ENCODE measurements around the gene SCYGR8.

Gene SCYGR8

GRCh38 chr2:227772197-227772661 lies 26.5 kb downstream of the SCYGR8 start:
- no peak overlapping the region for H3K4me2 ChIP-seq (ENCODE audit: low read length)
- H3F3A ChIP-seq (ENCODE audit: control insufficient read depth, insufficient read depth), result no peaks in the 10 kb centered on the region
- H3K36me3 ChIP-seq (ENCODE audit: control insufficient read depth, low read length), result no peaks in the 10 kb centered on the region
- H3K27ac ChIP-seq (ENCODE audit: low read depth, low read length), result no peak overlapping the region
- TF ChIP-seq EZH2phosphoT487 (IDR thresholded peaks at IDR 0.05; ENCODE audit: borderline replicate concordance, low read length) (no peak), CTCF (IDR thresholded peaks at IDR 0.05; ENCODE audit: low read depth, low read length, poor library complexity, severe bottlenecking) (no peak)
- H3K9me3 ChIP-seq (ENCODE audit: control insufficient read depth, insufficient read depth, low read length), result no peaks in the 10 kb centered on the region
- H4K20me1 ChIP-seq (ENCODE audit: control insufficient read depth, insufficient read depth, low read depth, low read length), result no peaks in the 10 kb centered on the region
- no peaks in the 10 kb centered on the region for H3K9me2 ChIP-seq (replicated peaks; ENCODE audit: control insufficient read depth, low read length)
- H3K27me3 ChIP-seq (ENCODE audit: control insufficient read depth, low read length), result no peaks in the 10 kb centered on the region
- no peaks in the 10 kb centered on the region for H3K79me2 ChIP-seq (ENCODE audit: control insufficient read depth, low read length)
- no peak overlapping the region for H3K4me3 ChIP-seq (ENCODE audit: low read length)
- no peaks in the 10 kb centered on the region for H3K4me1 ChIP-seq (ENCODE audit: control insufficient read depth, low read length)

- Histone ChIP-seq H3K27me3 (ENCODE audit: control insufficient read depth, low read length) (no peaks in the 10 kb centered on the region), H3K36me3 (ENCODE audit: control insufficient read depth, low read length) (no peaks in the 10 kb centered on the region), H3K9me3 (ENCODE audit: control insufficient read depth, insufficient read depth, low read length) (no peaks in the 10 kb centered on the region), H3K27ac (ENCODE audit: low read depth, low read length) (no peak overlapping the region), H3K79me2 (ENCODE audit: control insufficient read depth, low read length) (no peaks in the 10 kb centered on the region), H3K4me2 (ENCODE audit: low read length) (no peak overlapping the region), H3K9me2 (replicated peaks; ENCODE audit: control insufficient read depth, low read length) (no peaks in the 10 kb centered on the region), H3K4me3 (ENCODE audit: low read length) (no peak overlapping the region), H3K4me1 (ENCODE audit: control insufficient read depth, low read length) (no peaks in the 10 kb centered on the region), H3F3A (ENCODE audit: control insufficient read depth, insufficient read depth) (no peaks in the 10 kb centered on the region), H4K20me1 (ENCODE audit: control insufficient read depth, insufficient read depth, low read depth, low read length) (no peaks in the 10 kb centered on the region)
- no peak for TF ChIP-seq EZH2phosphoT487 (IDR thresholded peaks at IDR 0.05; ENCODE audit: borderline replicate concordance, low read length)
- TF ChIP-seq CTCF (IDR thresholded peaks at IDR 0.05; ENCODE audit: low read depth, low read length, poor library complexity, severe bottlenecking), result no peak
Observed at GRCh38 chr2:227772932-227773331, 27.2 kb downstream of the SCYGR8 start.

GRCh38 chr2:227774011-227774624 lies 28.4 kb downstream of the SCYGR8 start:
- no peaks in the 10 kb centered on the region for H3K9me2 ChIP-seq (replicated peaks; ENCODE audit: control insufficient read depth, low read length)
- no peak overlapping the region for H3K27ac ChIP-seq (ENCODE audit: low read depth, low read length)
- no peaks in the 10 kb centered on the region for H3K4me1 ChIP-seq (ENCODE audit: control insufficient read depth, low read length)
- H3K9me3 ChIP-seq (ENCODE audit: control insufficient read depth, insufficient read depth, low read length), result no peaks in the 10 kb centered on the region
- H3K4me2 ChIP-seq (ENCODE audit: low read length), result no peak overlapping the region
- no peaks in the 10 kb centered on the region for H3K79me2 ChIP-seq (ENCODE audit: control insufficient read depth, low read length)
- TF ChIP-seq EZH2phosphoT487 (IDR thresholded peaks at IDR 0.05; ENCODE audit: borderline replicate concordance, low read length) (no peak), CTCF (IDR thresholded peaks at IDR 0.05; ENCODE audit: low read depth, low read length, poor library complexity, severe bottlenecking) (peak; percentile 45)
- H3K36me3 ChIP-seq (ENCODE audit: control insufficient read depth, low read length), result no peaks in the 10 kb centered on the region
- no peaks in the 10 kb centered on the region for H4K20me1 ChIP-seq (ENCODE audit: control insufficient read depth, insufficient read depth, low read depth, low read length)
- no peaks in the 10 kb centered on the region for H3F3A ChIP-seq (ENCODE audit: control insufficient read depth, insufficient read depth)
- no peak overlapping the region for H3K4me3 ChIP-seq (ENCODE audit: low read length)
- H3K27me3 ChIP-seq (ENCODE audit: control insufficient read depth, low read length), result no peaks in the 10 kb centered on the region

Measured in DOHH2 (cell line).